NCI-H2029 treated with DMSO at 0.1 percent for 48 hours (cell line): ENCODE data around the gene KLHDC1.

Source experiments
- DNase-seq: peaks from one replicate; lab custom pipeline; 2025; lab: John Stamatoyannopoulos, UW

The KLHDC1 gene

GRCh38 chr14:49783394-49784014 is 90.6 kb downstream of the KLHDC1 start:
- DNase-seq, result no peak

- no peak for DNase-seq
Measured at GRCh38 chr14:49786315-49786714, 93.4 kb downstream of the KLHDC1 start.

GRCh38 chr14:49792618-49793017 is 99.7 kb downstream of the KLHDC1 start:
- DNase-seq, result no peak

GRCh38 chr14:49796025-49796424 is 103.1 kb downstream of the KLHDC1 start:
- no peak for DNase-seq
